ENCODE measurements around the gene SFT2D2.
"Not testable (repeated sequence)": the region's sequence is repeated elsewhere in the genome, so short reads cannot be mapped to it uniquely, and the experiment has no call there.

SFT2D2 gene

DNA sequence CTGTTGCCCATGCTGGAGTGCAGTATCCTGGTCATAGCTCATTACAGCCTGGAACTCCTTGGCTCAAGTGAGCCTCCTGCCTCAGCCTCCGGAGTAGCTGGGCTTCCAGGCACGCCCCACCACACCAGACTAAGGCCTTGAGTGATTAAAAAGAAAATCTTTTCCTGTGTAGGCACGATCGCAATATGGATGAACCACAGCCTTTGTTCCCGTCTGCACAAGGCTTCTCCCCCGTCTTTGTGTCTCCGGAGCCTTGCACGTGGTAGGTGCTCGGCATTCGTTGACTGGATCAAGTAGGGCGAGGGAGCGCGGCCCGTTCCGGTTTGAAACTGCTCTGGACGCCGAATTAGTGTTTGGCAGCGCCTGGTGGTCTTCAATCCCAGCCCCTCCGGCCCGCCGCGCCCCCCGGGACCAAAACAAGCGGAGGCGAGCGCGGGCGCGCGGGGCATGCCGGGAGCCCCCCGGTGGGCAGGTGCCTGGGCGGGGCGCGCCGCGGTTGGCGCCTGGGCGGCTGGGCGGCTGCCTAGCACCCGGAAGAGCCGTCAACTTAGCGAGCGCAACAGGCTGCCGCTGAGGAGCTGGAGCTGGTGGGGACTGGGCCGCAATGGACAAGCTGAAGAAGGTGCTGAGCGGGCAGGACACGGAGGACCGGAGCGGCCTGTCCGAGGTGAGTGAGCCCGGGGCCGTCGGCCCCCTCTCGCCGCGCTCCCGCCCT lies at the start of gene SFT2D2:
Gene SFT2D2 (plus strand): TSS at position 529 of the 715 bp plus-strand sequence. CDS start 76 bp downstream, at position 605.
- no peak for TF ChIP-seq CTCF (IDR thresholded peaks at IDR 0.05; ENCODE audit: insufficient read depth, low read depth, low read length, missing control alignments)
- H3K4me3 ChIP-seq (ENCODE audit: low read depth, low read length) = peak within 1 kb of the TSS; percentile 97
- DNase-seq (ENCODE audit: low read depth) = peak; percentile 91

DNA sequence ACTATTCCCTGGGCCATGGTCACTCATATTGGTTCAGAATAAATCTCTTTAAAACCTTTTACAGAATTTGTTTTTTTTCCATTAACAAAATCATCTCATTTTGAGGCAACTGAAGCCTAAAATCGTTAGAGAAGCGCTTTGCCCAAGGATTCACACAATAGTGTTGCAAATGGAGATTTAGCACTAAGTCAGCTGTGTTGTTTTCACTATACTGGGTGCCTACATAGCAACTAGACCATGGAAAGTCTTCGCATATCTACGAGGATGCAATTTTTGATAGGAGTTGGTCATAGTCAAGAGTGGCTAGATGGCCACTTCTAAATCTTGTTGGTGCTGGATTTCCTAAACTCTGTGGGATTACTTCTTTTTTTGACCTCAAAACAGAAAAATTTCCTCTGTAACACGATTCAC lies 47.6 kb upstream of the SFT2D2 start:
- no peak for TF ChIP-seq CTCF (IDR thresholded peaks at IDR 0.05; ENCODE audit: insufficient read depth, low read depth, low read length, missing control alignments)
- H3K4me3 ChIP-seq (ENCODE audit: low read depth, low read length) = peak overlapping the region; percentile 94
- DNase-seq (ENCODE audit: low read depth) = no peak

GRCh38 chr1:168178638-168179437 lies 47.0 kb upstream of the SFT2D2 start, which contains the start of gene TIPRL:
TIPRL (plus strand) TSS chr1:168178962; CDS start chr1:168179078, 116 bp downstream.
- peak; percentile 61 for TF ChIP-seq CTCF (IDR thresholded peaks at IDR 0.05; ENCODE audit: insufficient read depth, low read depth, low read length, missing control alignments)
- peak; percentile 97 for DNase-seq (ENCODE audit: low read depth)
- H3K4me3 ChIP-seq (ENCODE audit: low read depth, low read length) = peak within 1 kb of the TSS; percentile 94

- H3K4me3 ChIP-seq (ENCODE audit: low read depth, low read length) = peak overlapping the region; percentile 94
- DNase-seq (ENCODE audit: low read depth) = peak; percentile 47
- no peak for TF ChIP-seq CTCF (IDR thresholded peaks at IDR 0.05; ENCODE audit: insufficient read depth, low read depth, low read length, missing control alignments)
These were observed 46.2 kb upstream of the SFT2D2 start for GRCh38 chr1:168179438-168180147.

DNA sequence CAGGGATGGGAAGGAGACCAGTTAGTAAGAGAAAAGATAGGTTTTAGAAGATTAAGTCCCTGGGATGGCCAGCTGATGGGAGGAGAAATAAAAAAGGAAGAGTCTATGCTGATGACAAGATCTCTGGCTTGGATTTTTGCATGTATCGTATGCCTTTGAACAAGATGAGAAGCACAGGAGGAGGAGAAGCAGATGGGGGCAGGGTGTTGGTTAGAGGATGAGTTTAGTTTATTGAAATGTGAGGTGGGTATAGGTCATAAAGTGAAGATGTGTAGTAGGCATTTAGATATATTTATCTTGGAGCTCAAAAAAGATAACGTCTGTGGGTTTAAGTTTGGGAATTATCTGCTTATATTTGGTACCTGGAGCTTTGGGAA lies 45.7 kb upstream of the SFT2D2 start:
- peak overlapping the region; percentile 94 for H3K4me3 ChIP-seq (ENCODE audit: low read depth, low read length)
- peak; percentile 9 for DNase-seq (ENCODE audit: low read depth)
- no peak for TF ChIP-seq CTCF (IDR thresholded peaks at IDR 0.05; ENCODE audit: insufficient read depth, low read depth, low read length, missing control alignments)

DNA sequence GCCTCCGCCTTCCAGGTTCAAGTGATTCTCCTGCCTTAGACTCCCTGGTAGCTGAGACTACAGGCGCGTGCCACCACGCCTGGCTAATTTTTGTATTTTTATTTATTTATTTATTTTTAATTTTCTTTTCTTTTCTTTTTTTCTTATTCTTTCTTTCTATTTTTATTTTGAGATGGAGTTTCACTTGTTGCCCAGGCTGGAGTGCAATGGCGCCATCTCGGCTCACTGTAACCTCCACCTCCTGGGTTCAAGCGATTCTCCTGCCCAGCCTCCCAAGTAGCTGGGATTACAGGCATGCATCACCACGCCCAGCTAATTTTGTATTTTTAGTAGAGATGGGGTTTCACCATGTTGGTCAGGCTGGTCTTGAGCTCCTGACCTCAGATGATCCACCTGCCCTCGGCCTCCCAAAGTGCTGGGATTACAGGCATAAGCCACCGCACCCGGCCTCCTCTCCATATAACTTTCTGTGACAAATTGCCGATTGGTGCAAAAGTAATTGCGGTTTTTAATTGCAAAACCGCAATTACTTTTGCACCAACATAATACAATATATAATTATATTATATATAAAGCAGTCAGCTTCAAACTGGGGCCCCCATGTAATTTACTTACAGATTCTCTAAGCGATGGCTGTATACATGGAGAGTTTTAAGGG lies 44.6 kb upstream of the SFT2D2 start:
- H3K4me3 ChIP-seq (ENCODE audit: low read depth, low read length); DNase-seq (ENCODE audit: low read depth): not testable (repeated sequence)
